Measurements from ENCODE around the gene ZNF587B.
"Not testable (repeated sequence)": the region's sequence is repeated elsewhere in the genome, so short reads cannot be mapped to it uniquely, and the experiment has no call there.

The ZNF587B gene

DNA sequence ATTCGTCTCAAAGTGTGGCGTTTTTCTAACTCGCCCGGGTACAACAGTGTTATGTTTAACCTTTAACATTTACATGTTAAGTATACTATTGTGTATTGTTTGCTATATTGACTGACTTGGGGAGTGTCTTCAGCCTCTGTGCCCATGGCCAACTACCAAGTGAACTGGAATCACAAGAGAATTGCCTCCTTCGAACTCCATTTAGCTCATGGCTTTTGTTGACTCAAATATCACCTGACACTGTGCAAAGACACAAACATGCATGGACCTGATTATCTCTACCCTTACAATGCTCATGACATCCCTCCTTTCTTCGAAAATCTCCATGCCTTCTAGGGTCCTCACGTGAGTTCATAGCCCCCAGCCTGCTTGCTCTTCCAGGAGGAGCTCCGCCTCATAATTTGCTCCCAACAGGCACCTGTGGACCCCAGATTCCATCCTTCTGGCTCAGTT, 58.0 kb downstream of the ZNF587B start:
- Histone ChIP-seq H3K9me3 (ENCODE audit: control insufficient read depth, low read length) (no peaks in the 10 kb centered on the region), H3K79me2 (peaks cover 29% of the 10 kb centered on the region), H3K4me1 (peaks cover 6% of the 10 kb centered on the region), H3K27me3 (ENCODE audit: control insufficient read depth, insufficient read depth, low read length) (no peaks in the 10 kb centered on the region), H3K9ac (peak overlapping the region; percentile 39), H3K4me3 (ENCODE audit: low read depth, low read length) (peak overlapping the region; percentile 73), H2AFZ (peak overlapping the region; percentile 92), H3K4me2 (ENCODE audit: low read length) (peak overlapping the region; percentile 88), H3K27ac (peak overlapping the region; percentile 77), H3K36me3 (ENCODE audit: control insufficient read depth, insufficient read depth, low read length) (no peaks in the 10 kb centered on the region)
- TF ChIP-seq, protein P1, sequence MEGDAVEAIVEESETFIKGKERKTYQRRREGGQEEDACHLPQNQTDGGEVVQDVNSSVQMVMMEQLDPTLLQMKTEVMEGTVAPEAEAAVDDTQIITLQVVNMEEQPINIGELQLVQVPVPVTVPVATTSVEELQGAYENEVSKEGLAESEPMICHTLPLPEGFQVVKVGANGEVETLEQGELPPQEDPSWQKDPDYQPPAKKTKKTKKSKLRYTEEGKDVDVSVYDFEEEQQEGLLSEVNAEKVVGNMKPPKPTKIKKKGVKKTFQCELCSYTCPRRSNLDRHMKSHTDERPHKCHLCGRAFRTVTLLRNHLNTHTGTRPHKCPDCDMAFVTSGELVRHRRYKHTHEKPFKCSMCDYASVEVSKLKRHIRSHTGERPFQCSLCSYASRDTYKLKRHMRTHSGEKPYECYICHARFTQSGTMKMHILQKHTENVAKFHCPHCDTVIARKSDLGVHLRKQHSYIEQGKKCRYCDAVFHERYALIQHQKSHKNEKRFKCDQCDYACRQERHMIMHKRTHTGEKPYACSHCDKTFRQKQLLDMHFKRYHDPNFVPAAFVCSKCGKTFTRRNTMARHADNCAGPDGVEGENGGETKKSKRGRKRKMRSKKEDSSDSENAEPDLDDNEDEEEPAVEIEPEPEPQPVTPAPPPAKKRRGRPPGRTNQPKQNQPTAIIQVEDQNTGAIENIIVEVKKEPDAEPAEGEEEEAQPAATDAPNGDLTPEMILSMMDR (IDR thresholded peaks at IDR 0.05) = no peak

DNA sequence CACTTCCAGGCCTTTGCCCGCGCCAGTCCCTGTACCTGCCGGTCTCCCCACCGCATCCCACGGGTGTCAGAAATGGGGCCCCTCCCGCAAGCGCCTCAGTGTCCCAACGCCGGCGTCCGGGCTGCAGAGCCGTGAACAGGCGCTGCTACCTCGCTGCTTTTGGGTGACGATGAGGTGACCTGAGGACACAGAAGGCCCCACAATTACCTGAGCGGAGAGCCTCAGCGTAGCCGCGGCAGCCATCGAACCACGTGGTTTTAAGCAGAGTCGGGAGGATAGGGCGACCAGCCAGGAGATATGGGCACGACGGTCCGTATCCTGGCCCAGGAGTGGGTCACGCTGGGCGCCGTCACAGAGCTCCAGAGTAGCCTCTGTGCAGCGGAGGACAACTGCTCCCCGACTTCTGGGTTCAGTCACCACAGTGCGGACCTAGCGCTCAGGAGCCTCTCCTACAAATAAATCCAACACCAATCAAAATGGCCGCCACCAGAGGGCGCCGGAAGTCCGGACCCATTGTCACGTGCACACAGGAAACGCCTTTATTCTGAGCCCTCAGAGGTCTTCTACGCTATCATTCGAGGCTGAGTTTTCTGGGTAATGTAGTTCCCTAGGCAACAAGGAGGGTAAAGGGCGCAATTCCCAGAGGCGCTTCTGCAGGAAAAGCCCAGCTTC, 58.6 kb downstream of the ZNF587B start, which contains the start of gene ZNF814:
Gene ZNF814 (minus strand): TSS at position 478 of the 672 bp plus-strand sequence. CDS start 235 bp downstream, at position 243.
- TF ChIP-seq, protein P1 (IDR thresholded peaks at IDR 0.05) = peak; percentile 85
- Histone ChIP-seq H3K79me2 (peaks cover 24% of the 10 kb centered on the region), H3K4me3 (ENCODE audit: low read depth, low read length) (peak within 1 kb of the TSS; percentile 73), H3K36me3 (ENCODE audit: control insufficient read depth, insufficient read depth, low read length) (no peaks in the 10 kb centered on the region), H2AFZ (peak within 1 kb of the TSS; percentile 92), H3K27me3 (ENCODE audit: control insufficient read depth, insufficient read depth, low read length) (no peaks in the 10 kb centered on the region), H3K27ac (peak within 1 kb of the TSS; percentile 77), H3K9ac (peak within 1 kb of the TSS; percentile 39), H3K9me3 (ENCODE audit: control insufficient read depth, low read length) (no peaks in the 10 kb centered on the region), H3K4me1 (peaks cover 6% of the 10 kb centered on the region), H3K4me2 (ENCODE audit: low read length) (peak within 1 kb of the TSS; percentile 88)

DNA sequence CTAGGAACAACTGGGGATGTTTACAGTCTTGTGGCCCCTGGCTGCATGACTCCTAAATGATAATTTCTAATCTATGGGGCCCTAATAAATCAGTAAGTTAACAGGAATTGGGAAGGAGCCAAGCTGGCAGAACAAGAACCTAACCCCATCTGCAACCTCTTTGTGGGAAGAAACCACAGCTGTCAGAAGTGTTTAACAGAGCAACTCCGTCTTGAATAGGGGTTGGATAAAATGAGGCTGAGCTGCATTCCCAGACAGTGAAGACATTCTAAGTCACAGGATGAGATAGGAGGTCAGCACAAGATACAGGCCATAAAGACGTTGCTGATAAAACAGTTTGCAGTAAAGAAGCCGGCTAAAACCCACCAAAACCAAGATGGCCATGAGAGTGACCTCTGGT, 60.6 kb downstream of the ZNF587B start:
- H3K4me1 ChIP-seq; H3K9me3 ChIP-seq (ENCODE audit: control insufficient read depth, low read length): not testable (repeated sequence)

More for the DNA sequence above, 60.6 kb downstream of the ZNF587B start:
- H3K27me3 ChIP-seq (ENCODE audit: control insufficient read depth, insufficient read depth, low read length); H2AFZ ChIP-seq; H3K4me2 ChIP-seq (ENCODE audit: low read length); H3K4me3 ChIP-seq (ENCODE audit: low read depth, low read length); H3K36me3 ChIP-seq (ENCODE audit: control insufficient read depth, insufficient read depth, low read length); H3K27ac ChIP-seq; H3K79me2 ChIP-seq; H3K9ac ChIP-seq: not testable (repeated sequence)
